OCI-LY1 (cell line): ENCODE results near the gene SLC6A18.

Source experiments
- H2AFZ ChIP-seq: fragments of 200-600 bp; sonication (generic), shearing (Covaris generic); 2 replicates; pipeline ENCODE4 v1.6.0; 2014; ENCODE audit warnings: antibody characterized with exemption, mild to moderate bottlenecking, low read length
- H3F3A ChIP-seq: fragments of 200-600 bp; sonication (generic), shearing (Covaris generic); 2 replicates; pipeline ENCODE4 v1.6.0; 2014; ENCODE audit warnings: mild to moderate bottlenecking, antibody characterized with exemption, low read length, moderate library complexity; ENCODE audit not compliant: insufficient read depth
- H3K27ac ChIP-seq: fragments of 200-600 bp; sonication (generic); 2 replicates; pipeline ENCODE4 v1.5.1; 2014; ENCODE audit warnings: low read length, mixed run types, mild to moderate bottlenecking, low read depth; ENCODE audit not compliant: poor library complexity, severe bottlenecking
- H3K27me3 ChIP-seq: fragments of 200-600 bp; sonication (generic); 2 replicates; pipeline ENCODE4 v1.6.0; 2014; ENCODE audit warnings: antibody characterized with exemption, mild to moderate bottlenecking, low read length, moderate library complexity; ENCODE audit not compliant: insufficient read depth
- H3K36me3 ChIP-seq: fragments of 200-600 bp; sonication (generic); 2 replicates; pipeline ENCODE4 v1.6.1; 2014; ENCODE audit warnings: mild to moderate bottlenecking, antibody characterized with exemption, low read length, moderate library complexity, mixed read lengths; ENCODE audit not compliant: insufficient read depth
- H3K4me1 ChIP-seq: fragments of 200-600 bp; sonication (generic); 2 replicates; pipeline ENCODE4 v1.5.1; 2014; ENCODE audit warnings: mild to moderate bottlenecking, low read length, moderate library complexity; ENCODE audit not compliant: insufficient read depth, severe bottlenecking
- H3K4me2 ChIP-seq: fragments of 200-600 bp; sonication (generic), shearing (Covaris generic); 2 replicates; pipeline ENCODE4 v1.6.1; 2014; ENCODE audit warnings: low read length
- H3K4me3 ChIP-seq: fragments of 200-600 bp; sonication (generic); 2 replicates; pipeline ENCODE4 v1.5.1; 2014; ENCODE audit warnings: low read length, low read depth, mild to moderate bottlenecking, mixed read lengths; ENCODE audit not compliant: poor library complexity, severe bottlenecking
- H3K79me2 ChIP-seq: fragments of 200-600 bp; shearing (Covaris generic); 2 replicates; pipeline ENCODE4 v1.6.1; 2016; ENCODE audit warnings: mixed run types, low read length, mixed read lengths; ENCODE audit not compliant: insufficient read depth
- H3K9ac ChIP-seq: fragments of 200-600 bp; sonication (generic), shearing (Covaris generic); 2 replicates; pipeline ENCODE4 v1.6.1; 2014; ENCODE audit warnings: mild to moderate bottlenecking, low read length, mixed read lengths
- H3K9me2 ChIP-seq: fragments of 200-600 bp; sonication (generic), shearing (Covaris generic); 2 replicates; pipeline ENCODE4 v1.6.1; 2014; ENCODE audit warnings: low read depth, mild to moderate bottlenecking, low read length, mixed read lengths
- H3K9me3 ChIP-seq: fragments of 200-600 bp; shearing (Covaris generic); 2 replicates; pipeline ENCODE4 v1.6.1; 2014; ENCODE audit warnings: low read length, mixed read lengths
- H4K20me1 ChIP-seq: fragments of 200-600 bp; sonication (generic), shearing (Covaris generic); 2 replicates; pipeline ENCODE4 v1.6.0; 2016; ENCODE audit warnings: mild to moderate bottlenecking, low read length; ENCODE audit not compliant: insufficient read depth
- CTCF ChIP-seq: fragments of 200-600 bp; sonication (generic), shearing (Covaris generic); IDR thresholded peaks from 2 replicates; pipeline ENCODE4 v1.5.1; 2017; ENCODE audit warnings: mild to moderate bottlenecking, antibody characterized with exemption, low read length, moderate library complexity, mixed read lengths
- EZH2 ChIP-seq: fragments of 200-600 bp; sonication (generic), shearing (Covaris generic); IDR thresholded peaks from 2 replicates; pipeline ENCODE4 v1.8.0; 2017; ENCODE audit warnings: borderline replicate concordance, mixed run types, mild to moderate bottlenecking, antibody characterized with exemption, low read length, moderate library complexity, mixed read lengths

Gene SLC6A18

GRCh38 chr5:1203968-1204692 lies 21.1 kb upstream of the SLC6A18 start:
- Histone ChIP-seq H3K4me3 (no peak overlapping the region), H3K27ac (no peak overlapping the region), H3K9me3 (no peaks in the 10 kb centered on the region), H4K20me1 (no peaks in the 10 kb centered on the region), H3K4me2 (no peak overlapping the region), H3K9ac (no peak overlapping the region), H3K27me3 (peaks cover 8% of the 10 kb centered on the region; the same call in 1 of the 2 replicates), H2AFZ (no peak overlapping the region), H3K79me2 (no peaks in the 10 kb centered on the region), H3K9me2 (no peaks in the 10 kb centered on the region), H3F3A (no peaks in the 10 kb centered on the region), H3K36me3 (no peaks in the 10 kb centered on the region), H3K4me1 (no peaks in the 10 kb centered on the region)
- no peak for TF ChIP-seq EZH2
- no peak for TF ChIP-seq CTCF

GRCh38 chr5:1204693-1205242 lies 20.4 kb upstream of the SLC6A18 start:
- Histone ChIP-seq H4K20me1 (no peaks in the 10 kb centered on the region), H3K4me2 (no peak overlapping the region), H3K36me3 (no peaks in the 10 kb centered on the region), H3K9me3 (no peaks in the 10 kb centered on the region), H3K4me1 (no peaks in the 10 kb centered on the region), H2AFZ (no peak overlapping the region), H3F3A (no peaks in the 10 kb centered on the region), H3K4me3 (no peak overlapping the region), H3K9ac (no peak overlapping the region), H3K9me2 (no peaks in the 10 kb centered on the region), H3K27ac (no peak overlapping the region), H3K27me3 (peaks cover 8% of the 10 kb centered on the region), H3K79me2 (no peaks in the 10 kb centered on the region)
- TF ChIP-seq CTCF: no peak; the same call in 1 of the 2 replicates

- Histone ChIP-seq H3K9me3 (no peaks in the 10 kb centered on the region), H3K27me3 (peaks cover 4% of the 10 kb centered on the region), H3K79me2 (no peaks in the 10 kb centered on the region), H3K4me1 (no peaks in the 10 kb centered on the region), H3K9ac (no peak overlapping the region), H3F3A (no peaks in the 10 kb centered on the region), H2AFZ (no peak overlapping the region), H4K20me1 (no peaks in the 10 kb centered on the region), H3K4me3 (no peak overlapping the region), H3K4me2 (no peak overlapping the region), H3K27ac (no peak overlapping the region), H3K9me2 (no peaks in the 10 kb centered on the region), H3K36me3 (no peaks in the 10 kb centered on the region)
- TF ChIP-seq EZH2 (no peak), CTCF (no peak)
These were observed 19.7 kb upstream of the SLC6A18 start for GRCh38 chr5:1205255-1206180.
